Endothelial cell of umbilical vein (primary cell): ENCODE measurements around the gene SNAI3. TPM values are rescaled to one million over a fixed set of nuclear protein-coding genes. Genes with fewer than 3 reads are reported as not detected.

Experiments used
- BruUV-seq: library from RNA; stranded (reverse); fragments of 400-500 nt; replicated peaks from 2 replicates; lab custom pipeline; 2021; lab: Mats Ljungman, UMichigan
- CTCF ChIA-PET: fragments of 300-600, 350-600 bp; sonication (Branson Sonifier 250); formaldehyde crosslinking; loops from one replicate; lab custom pipeline; 2021; ENCODE audit warnings: antibody characterized with exemption, inconsistent platforms; lab: Charles Lee
- POLR2A ChIA-PET: fragments of 300-600, 350-600 bp; sonication (Branson Sonifier 250); formaldehyde crosslinking; loops from one replicate; lab custom pipeline; 2021; ENCODE audit warnings: antibody characterized with exemption, inconsistent platforms; lab: Charles Lee
- DNase-seq: peaks from one replicate; pipeline ENCODE4 v3.0.0-alpha.2; 2011; ENCODE audit warnings: low read depth, low spot score
- FAIRE-seq: peaks from 2 replicates; lab custom pipeline; 2011; peaks lifted over from hg19 to GRCh38; lab: Jason Lieb, UNC
- H2AFZ ChIP-seq: 2 replicates; pipeline ENCODE4 v1.6.0; 2012; ENCODE audit warnings: low read depth, low read length, control low read depth, inconsistent platforms
- H3K27ac ChIP-seq: 2 replicates; pipeline ENCODE4 v1.5.1; 2011; ENCODE audit warnings: low read depth, mild to moderate bottlenecking, control low read depth, low read length, moderate library complexity; ENCODE audit not compliant: insufficient read depth
- H3K27me3 ChIP-seq, 2 experiments: 2 replicates each; pipeline versions ENCODE4 v1.6.0 to v1.6.1; 2011; ENCODE audit warnings: low read length in 2 of 2, mixed read lengths in 1 of 2; ENCODE audit not compliant: control insufficient read depth in 2 of 2, insufficient read depth in 2 of 2
- H3K36me3 ChIP-seq, 2 experiments: 2 replicates in 1 of 2; 3 replicates in 1 of 2; pipeline ENCODE4 v1.5.1; 2011; ENCODE audit warnings: low read length in 2 of 2, mild to moderate bottlenecking in 1 of 2, moderate library complexity in 1 of 2; ENCODE audit not compliant: control insufficient read depth in 2 of 2, insufficient read depth in 2 of 2; ENCODE audit errors: extremely low read depth in 1 of 2
- H3K4me1 ChIP-seq: 3 replicates; pipeline ENCODE4 v1.5.1; 2011; ENCODE audit warnings: mild to moderate bottlenecking, low read length; ENCODE audit not compliant: control insufficient read depth, insufficient read depth; ENCODE audit errors: extremely low read depth
- H3K4me2 ChIP-seq: 2 replicates; pipeline ENCODE4 v1.6.1; 2011; ENCODE audit warnings: low read length, control low read depth, mixed read lengths; ENCODE audit not compliant: insufficient read depth
- H3K4me3 ChIP-seq, 3 experiments: fragments of 200-600 bp in 1 of 3; sonication (generic), shearing (Covaris generic) in 1 of 3; replicated peaks in 1 of 3; 2 replicates each; pipeline ENCODE4 v1.5.1; 2011 to 2016; ENCODE audit warnings: control low read depth in 3 of 3, low read length in 3 of 3, mild to moderate bottlenecking in 2 of 3, inconsistent platforms in 1 of 3, low read depth in 1 of 3, moderate library complexity in 1 of 3; ENCODE audit not compliant: insufficient read depth in 1 of 3
- H3K79me2 ChIP-seq: 2 replicates; pipeline ENCODE4 v1.6.0; 2012; ENCODE audit warnings: low read length, inconsistent platforms; ENCODE audit not compliant: control insufficient read depth, insufficient read depth
- H3K9ac ChIP-seq: replicated peaks from 2 replicates; pipeline ENCODE3; 2011; ENCODE audit warnings: low read length, control low read depth; ENCODE audit not compliant: insufficient read depth; ENCODE audit errors: extremely low read depth
- H3K9me1 ChIP-seq: replicated peaks from 3 replicates; pipeline ENCODE4 v1.6.0; 2011; ENCODE audit warnings: mild to moderate bottlenecking, low read length; ENCODE audit not compliant: control insufficient read depth, insufficient read depth; ENCODE audit errors: extremely low read depth
- H3K9me3 ChIP-seq: replicated peaks from 2 replicates; pipeline ENCODE4 v1.5.1; 2012; ENCODE audit warnings: low read length, inconsistent platforms; ENCODE audit not compliant: control insufficient read depth, insufficient read depth
- H4K20me1 ChIP-seq: replicated peaks from 2 replicates; pipeline ENCODE3; 2011; ENCODE audit warnings: mild to moderate bottlenecking, low read length; ENCODE audit not compliant: control insufficient read depth, insufficient read depth; ENCODE audit errors: extremely low read depth
- EZH2 ChIP-seq: IDR thresholded peaks from 2 replicates; pipeline ENCODE4 v1.6.1; 2012; ENCODE audit warnings: borderline replicate concordance, low read depth, mild to moderate bottlenecking, moderate library complexity, low read length, inconsistent platforms; ENCODE audit not compliant: severe bottlenecking
- FOS ChIP-seq: IDR thresholded peaks from 2 replicates; pipeline ENCODE4 v1.6.1; 2011; ENCODE audit warnings: mild to moderate bottlenecking, low read length, moderate library complexity, borderline replicate concordance; ENCODE audit not compliant: insufficient read depth
- GATA2 ChIP-seq: IDR thresholded peaks from 2 replicates; pipeline ENCODE4 v1.7.0; 2011; ENCODE audit warnings: low read depth, mild to moderate bottlenecking, moderate library complexity, mixed read lengths, low read length; ENCODE audit not compliant: insufficient read length, insufficient read depth
- JUN ChIP-seq: IDR thresholded peaks from 2 replicates; pipeline ENCODE4 v1.6.1; 2011; ENCODE audit warnings: borderline replicate concordance, low read depth; ENCODE audit not compliant: insufficient read length, insufficient read depth
- MYC ChIP-seq: IDR thresholded peaks from one replicate; pipeline ENCODE4 v1.6.1; 2011; ENCODE audit warnings: mild to moderate bottlenecking, low read depth, low read length
- POLR2A ChIP-seq: IDR thresholded peaks from 2 replicates; pipeline ENCODE4 v1.6.1; 2012; ENCODE audit warnings: low read depth, mild to moderate bottlenecking, control low read depth, low read length
- POLR2AphosphoS5 ChIP-seq: IDR thresholded peaks from 2 replicates; pipeline ENCODE4 v1.6.1; 2012; ENCODE audit warnings: low read depth, mild to moderate bottlenecking, control low read depth, low read length, moderate library complexity; ENCODE audit not compliant: insufficient read depth
- dilution Hi-C: fragments of 300-500 bp; cut with MboI; formaldehyde crosslinking; loops from one replicate; pipeline ENCODE4 v1.15.0; 2019; ENCODE audit warnings: low sequenced_read_pairs; ENCODE audit not compliant: extremely low pct_ligation_motif_present
- intact Hi-C: fragments of 100-400 bp; cut with micrococcal nuclease; formaldehyde crosslinking; loops from one replicate; pipeline ENCODE4 v1.10.0; 2022
- polyA plus RNA-seq, 4 experiments: library from polyadenylated mRNA; depleted of rRNA in 3 of 4; stranded (reverse) in 3 of 4; unstranded in 1 of 4; fragments of >200 nt; gene quantifications; 2 replicates each; pipeline versions ENCODE4 v1.2.1 to v1.2.3, GENCODE V29; 2011 to 2012; ENCODE audit warnings: missing spikeins in 1 of 4
- total RNA-seq: library from RNA; stranded (reverse); gene quantifications from 2 replicates; pipeline ENCODE4 v1.2.3, GENCODE V29; 2021
- TF ChIP-seq, protein P1 (sequence below): IDR thresholded peaks from 2 replicates; pipeline ENCODE4 v1.6.1; 2011; ENCODE audit not compliant: insufficient read depth, insufficient read length
- TF ChIP-seq, protein P2 (sequence below), 2 donors: IDR thresholded peaks; 1 replicate in 1 of 2; 2 replicates in 1 of 2; pipeline ENCODE4 v1.5.1; 2011; ENCODE audit warnings: low read length in 2 of 2, mild to moderate bottlenecking in 2 of 2, moderate library complexity in 2 of 2, control low read depth in 1 of 2, inconsistent platforms in 1 of 2, low read depth in 1 of 2; ENCODE audit not compliant: insufficient read depth in 1 of 2; ENCODE audit errors: extremely low read depth in 1 of 2

Gene SNAI3
- total and polyA plus RNA-seq, 2 donors (not counting 3 experiments of a cell fraction or from before 2014, with no cell fraction given) = 0.30 to 0.31 TPM

DNA sequence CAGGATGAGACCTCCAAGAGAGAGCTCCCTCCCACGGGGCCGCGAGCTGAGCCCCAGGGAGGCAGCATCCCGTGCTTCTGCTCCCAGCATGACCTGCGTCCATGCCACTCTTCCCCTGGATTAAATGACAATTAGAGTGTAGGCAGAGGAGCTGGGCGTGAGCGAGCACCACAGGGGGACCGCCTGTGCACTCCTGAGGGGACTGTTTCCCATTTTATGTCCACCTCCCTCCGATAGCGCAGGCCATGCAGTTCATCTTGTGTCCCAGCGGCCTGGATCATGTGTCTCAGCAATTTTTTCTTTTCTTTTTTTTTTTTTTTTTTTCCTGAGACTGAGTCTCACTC lies 53.7 kb downstream of the SNAI3 start:
- peaks cover 8% of the 10 kb centered on the region for H3K4me1 ChIP-seq
- no peaks in the 10 kb centered on the region for H4K20me1 ChIP-seq
- TF ChIP-seq EZH2 = no peak
- no peak for TF ChIP-seq POLR2AphosphoS5
- TF ChIP-seq, protein P1, sequence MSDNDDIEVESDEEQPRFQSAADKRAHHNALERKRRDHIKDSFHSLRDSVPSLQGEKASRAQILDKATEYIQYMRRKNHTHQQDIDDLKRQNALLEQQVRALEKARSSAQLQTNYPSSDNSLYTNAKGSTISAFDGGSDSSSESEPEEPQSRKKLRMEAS = no peak
- TF ChIP-seq MYC = no peak
- TF ChIP-seq GATA2 = no peak
- TF ChIP-seq, protein P2, sequence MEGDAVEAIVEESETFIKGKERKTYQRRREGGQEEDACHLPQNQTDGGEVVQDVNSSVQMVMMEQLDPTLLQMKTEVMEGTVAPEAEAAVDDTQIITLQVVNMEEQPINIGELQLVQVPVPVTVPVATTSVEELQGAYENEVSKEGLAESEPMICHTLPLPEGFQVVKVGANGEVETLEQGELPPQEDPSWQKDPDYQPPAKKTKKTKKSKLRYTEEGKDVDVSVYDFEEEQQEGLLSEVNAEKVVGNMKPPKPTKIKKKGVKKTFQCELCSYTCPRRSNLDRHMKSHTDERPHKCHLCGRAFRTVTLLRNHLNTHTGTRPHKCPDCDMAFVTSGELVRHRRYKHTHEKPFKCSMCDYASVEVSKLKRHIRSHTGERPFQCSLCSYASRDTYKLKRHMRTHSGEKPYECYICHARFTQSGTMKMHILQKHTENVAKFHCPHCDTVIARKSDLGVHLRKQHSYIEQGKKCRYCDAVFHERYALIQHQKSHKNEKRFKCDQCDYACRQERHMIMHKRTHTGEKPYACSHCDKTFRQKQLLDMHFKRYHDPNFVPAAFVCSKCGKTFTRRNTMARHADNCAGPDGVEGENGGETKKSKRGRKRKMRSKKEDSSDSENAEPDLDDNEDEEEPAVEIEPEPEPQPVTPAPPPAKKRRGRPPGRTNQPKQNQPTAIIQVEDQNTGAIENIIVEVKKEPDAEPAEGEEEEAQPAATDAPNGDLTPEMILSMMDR (IDR thresholded peaks at IDR 0.05; ENCODE audit: extremely low read depth in 1 of 2, insufficient read depth in 1 of 2, low read depth in 1 of 2, low read length in 2 of 2) = no peak
- no peak for TF ChIP-seq JUN
- TF ChIP-seq FOS = no peak
- no peak for TF ChIP-seq POLR2A
- POLR2A ChIA-PET = no interaction called here
- H3K4me2 ChIP-seq = no peak overlapping the region
- H3K9me3 ChIP-seq = no peaks in the 10 kb centered on the region
- H3K79me2 ChIP-seq = no peaks in the 10 kb centered on the region
- peaks cover 2 to 12% of the 10 kb centered on the region in 2 experiments for H3K36me3 ChIP-seq
- H3K9ac ChIP-seq = no peak overlapping the region
- no peak for FAIRE-seq
- dilution Hi-C loops (no loop called here), intact Hi-C loops (no loop called here)
- H2AFZ ChIP-seq = no peak overlapping the region
- no peaks in the 10 kb centered on the region for H3K27me3 ChIP-seq
- no peak for DNase-seq
- CTCF ChIA-PET = no interaction called here
- H3K27ac ChIP-seq = no peak overlapping the region
- H3K9me1 ChIP-seq = no peaks in the 10 kb centered on the region
- no peak overlapping the region for H3K4me3 ChIP-seq
- no TSS peak for BruUV-seq
